Ovary (tissue), 3 donors: Measurements from ENCODE around the gene DUSP7.

Experiments used
- EP300 ChIP-seq: sonication (generic); formaldehyde crosslinking; IDR thresholded peaks from one replicate; pipeline ENCODE4 v1.6.1; 2017; ENCODE audit warnings: antibody characterized with exemption
- POLR2A ChIP-seq: fragments of 450-650 bp; IDR thresholded peaks from one replicate; pipeline ENCODE4 v1.6.1; 2017; ENCODE audit warnings: antibody characterized with exemption, mild to moderate bottlenecking, moderate library complexity
- TF ChIP-seq, protein P1 (sequence below), 3 donors: fragments of 450-650 bp in 2 of 3; fragments of 200-600 bp in 1 of 3; IDR thresholded peaks; one replicate each; pipeline versions ENCODE4 v1.5.1 to v1.8.0; 2016 to 2022; ENCODE audit warnings: antibody characterized with exemption in 3 of 3, mild to moderate bottlenecking in 1 of 3
- donor health status: DM: no; HTN: no; CAD: no.

DNA sequence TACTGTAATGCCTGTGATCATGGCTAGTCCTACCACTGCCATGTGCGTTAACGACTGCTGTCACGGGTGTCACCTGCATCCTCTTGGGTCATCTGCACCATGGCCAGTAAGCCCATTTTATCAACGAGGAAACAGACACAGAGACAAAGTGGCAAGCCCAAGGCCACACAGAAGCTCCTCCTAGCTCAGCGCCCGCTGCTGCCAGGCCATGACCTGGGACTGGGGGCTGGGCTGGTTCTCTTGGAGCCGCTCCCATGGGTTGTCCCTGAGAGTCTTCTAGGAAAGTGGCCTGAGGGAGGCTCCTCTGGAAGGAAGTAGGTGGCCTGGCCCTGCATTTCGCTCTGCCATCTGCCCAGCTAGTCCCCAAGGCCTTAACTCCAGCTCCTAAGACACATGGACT lies 4.9 kb downstream of the DUSP7 start:
- TF ChIP-seq, protein P1, sequence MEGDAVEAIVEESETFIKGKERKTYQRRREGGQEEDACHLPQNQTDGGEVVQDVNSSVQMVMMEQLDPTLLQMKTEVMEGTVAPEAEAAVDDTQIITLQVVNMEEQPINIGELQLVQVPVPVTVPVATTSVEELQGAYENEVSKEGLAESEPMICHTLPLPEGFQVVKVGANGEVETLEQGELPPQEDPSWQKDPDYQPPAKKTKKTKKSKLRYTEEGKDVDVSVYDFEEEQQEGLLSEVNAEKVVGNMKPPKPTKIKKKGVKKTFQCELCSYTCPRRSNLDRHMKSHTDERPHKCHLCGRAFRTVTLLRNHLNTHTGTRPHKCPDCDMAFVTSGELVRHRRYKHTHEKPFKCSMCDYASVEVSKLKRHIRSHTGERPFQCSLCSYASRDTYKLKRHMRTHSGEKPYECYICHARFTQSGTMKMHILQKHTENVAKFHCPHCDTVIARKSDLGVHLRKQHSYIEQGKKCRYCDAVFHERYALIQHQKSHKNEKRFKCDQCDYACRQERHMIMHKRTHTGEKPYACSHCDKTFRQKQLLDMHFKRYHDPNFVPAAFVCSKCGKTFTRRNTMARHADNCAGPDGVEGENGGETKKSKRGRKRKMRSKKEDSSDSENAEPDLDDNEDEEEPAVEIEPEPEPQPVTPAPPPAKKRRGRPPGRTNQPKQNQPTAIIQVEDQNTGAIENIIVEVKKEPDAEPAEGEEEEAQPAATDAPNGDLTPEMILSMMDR (IDR thresholded peaks at IDR 0.05): no peak
- TF ChIP-seq EP300 (no peak), POLR2A (no peak)
